ENCODE measurements around the gene MMS19. TPM values are rescaled to one million over a fixed set of nuclear protein-coding genes. Genes with fewer than 3 reads are reported as not detected.
A peak's percentile ranks its signal among the peaks of the same experiment; 100 is the strongest.

Gene MMS19
- total and polyA plus RNA-seq, 10 of the 15 experiments (the other 5 are each of a cell fraction or from before 2014, with no cell fraction given) = 40.2 to 112 (median 69.0) TPM

DNA sequence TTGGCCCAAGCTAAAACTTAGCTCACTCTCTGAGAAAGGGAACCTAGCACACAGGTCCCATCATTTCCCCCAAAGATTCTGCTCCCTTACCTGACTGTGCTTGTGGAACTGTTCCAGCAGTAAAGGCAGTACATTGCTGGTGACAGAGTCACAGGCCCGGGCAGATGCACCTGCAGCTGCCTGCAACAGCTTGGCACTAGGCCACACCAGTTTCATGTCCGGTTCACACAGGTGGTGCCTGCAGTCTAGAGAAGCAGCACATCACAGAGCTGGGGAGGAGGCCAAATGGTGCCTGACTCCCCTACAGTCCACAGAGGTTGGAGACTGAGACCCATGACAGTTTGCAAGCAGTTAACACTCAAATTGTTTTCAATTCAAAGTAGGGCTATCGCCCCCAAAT lies 30.1 kb downstream of the MMS19 start:
- ChIA-PET RAD21 (ENCODE audit: unreplicated experiment) (no interaction called here), SMC1A (ENCODE audit: uncharacterized antibody, unreplicated experiment) (interaction anchor here (1.3 kb wide), 1 partner anchor 144 kb away, joined by 3 read pairs; no protein-coding TSS in a partner anchor), POLR2A (interaction anchor here (0.6 kb wide), 1 partner anchor 19 kb away, joined by 3 read pairs; no protein-coding TSS in a partner anchor), CTCF (interaction anchor here (0.6 to 5.7 kb wide), 4 partner anchors 11 to 701 kb away, joined by 3 to 34 read pairs (median 10); no protein-coding TSS in a partner anchor)
- ATAC-seq (peak; percentile 47; the same call in 2 of the 3 replicates), FAIRE-seq (no peak), DNase-seq (ENCODE audit: low read depth, low spot score) (peak; percentile 7)
- H4K20me1 ChIP-seq (ENCODE audit: control insufficient read depth, insufficient read depth) = no peaks in the 10 kb centered on the region
- no peak overlapping the region for H2AFZ ChIP-seq (ENCODE audit: control insufficient read depth, low read depth, low read length)
- in situ Hi-C loops (cut with MboI) = no loop called here
- no peaks in the 10 kb centered on the region for H3K9me3 ChIP-seq (replicated peaks; ENCODE audit: control insufficient read depth, insufficient read depth, low read length)
- H3K4me3 ChIP-seq = no peak overlapping the region
- no peaks in the 10 kb centered on the region for H3K27me3 ChIP-seq (replicated peaks in 1 of 2; ENCODE audit: control insufficient read depth in 2 of 2, insufficient read depth in 2 of 2, low read length in 1 of 2)
- H3K36me3 ChIP-seq (ENCODE audit: control insufficient read depth in 2 of 2, insufficient read depth in 2 of 2, low read length in 1 of 2) = peaks cover 19 to 35% of the 10 kb centered on the region in 2 experiments
- no peaks in the 10 kb centered on the region for H3K4me1 ChIP-seq (ENCODE audit: control insufficient read depth, insufficient read depth, low read length)
- intact Hi-C loops (cut with micrococcal nuclease; ENCODE audit: unreplicated experiment) = no loop called here
- BruUV-seq (replicated peaks) = no TSS peak
- WGBS (ENCODE audit: insufficient coverage, insufficient replicate concordance, low lambda C conversion rate, missing lambda C conversion rate) = 86% methylated on average over 3 of the region's 3 CpGs
- no peak overlapping the region for H3K27ac ChIP-seq (ENCODE audit: control insufficient read depth, insufficient read depth)
- H3K4me2 ChIP-seq (ENCODE audit: control insufficient read depth, insufficient read depth) = no peak overlapping the region
- no peak for TF ChIP-seq ZNF622 (IDR thresholded peaks at IDR 0.05)
- TF ChIP-seq POLR2A (IDR thresholded peaks at IDR 0.05; ENCODE audit: low read depth, low read length) = 0 out of 2 replicates have a peak, but pooled peaks have one; percentile 16
- no peak for TF ChIP-seq ZBTB4 (CRISPR knock-in tag; IDR thresholded peaks at IDR 0.05)
- TF ChIP-seq BCL11A (IDR thresholded peaks at IDR 0.05; ENCODE audit: low read depth, low read length) = no peak
- no peak for TF ChIP-seq ETV6 (conservative IDR thresholded peaks at IDR 0.05 in 1 of 2, IDR thresholded peaks at IDR 0.05 in 1 of 2; ENCODE audit: borderline replicate concordance in 1 of 2, low read depth in 1 of 2)
- no peak overlapping the region for H3K9ac ChIP-seq (ENCODE audit: control insufficient read depth, insufficient read depth, low read length)
- H3K79me2 ChIP-seq (ENCODE audit: control insufficient read depth, insufficient read depth, low read length) = no peaks in the 10 kb centered on the region
